Activated CD4-positive, CD25-positive, alpha-beta regulatory T cell (primary cell): ENCODE data around the gene ADORA2B.
"Not testable (repeated sequence)": the region's sequence is repeated elsewhere in the genome, so short reads cannot be mapped to it uniquely, and the experiment has no call there.

Experiments used
- DNase-seq, 4 experiments: peaks; one replicate each; lab custom pipeline; 2025; lab: John Stamatoyannopoulos, UW

ADORA2B gene

DNA sequence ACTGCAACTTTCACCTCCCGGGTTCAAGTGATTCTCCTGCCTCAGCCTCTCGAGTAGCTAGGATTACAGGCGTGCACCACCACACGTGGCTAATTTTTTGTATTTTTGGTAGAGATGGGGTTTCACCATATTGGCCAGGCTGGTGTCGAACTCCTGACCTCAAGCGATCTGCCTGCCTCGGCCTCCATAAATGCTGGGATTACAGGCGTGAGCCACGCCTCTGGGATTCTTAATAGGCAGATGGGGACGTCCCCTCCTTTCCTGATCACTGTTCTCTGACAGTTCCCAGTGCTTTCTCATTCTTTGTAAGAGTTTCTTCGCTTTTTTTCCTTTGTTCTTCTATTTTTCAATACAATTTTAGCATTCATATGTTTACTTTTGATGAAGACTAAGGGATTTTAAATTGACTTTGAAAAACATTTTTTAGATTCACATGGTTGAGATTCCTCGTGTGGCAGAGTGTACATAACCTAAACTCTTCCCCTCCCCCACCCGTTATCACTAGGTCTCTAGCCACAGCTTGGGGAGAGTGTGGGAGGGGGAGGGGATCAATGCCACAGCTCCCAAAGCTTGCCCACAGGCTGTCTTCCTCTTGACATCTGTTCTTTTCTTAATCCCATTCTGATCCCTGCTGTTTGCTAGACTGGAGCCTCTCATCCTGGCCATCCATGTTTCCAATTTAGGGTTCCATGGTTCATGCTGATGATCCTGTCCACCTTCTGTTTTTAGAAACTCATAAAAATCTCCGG lies 11.0 kb downstream of the ADORA2B start:
- no peak for DNase-seq

DNA sequence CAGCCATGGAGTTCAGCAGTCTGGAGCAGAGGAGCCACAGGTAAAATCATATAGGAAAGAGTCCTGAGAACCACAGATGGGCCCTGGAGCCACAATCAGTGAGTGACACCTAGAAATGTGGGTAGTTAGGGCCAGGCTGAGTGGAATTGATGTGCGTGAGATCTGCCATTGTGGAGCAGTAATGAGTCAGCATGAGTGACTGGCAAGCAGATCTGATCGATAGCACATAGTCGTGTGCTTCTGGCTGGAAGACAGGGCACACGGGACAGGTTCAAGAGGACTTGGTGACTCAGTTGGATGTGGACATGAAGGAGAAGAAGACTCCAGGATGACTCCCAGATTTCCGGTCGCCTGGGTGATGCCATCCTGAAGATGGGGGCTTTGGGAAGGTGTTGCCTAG lies 12.3 kb downstream of the ADORA2B start:
- no peak for DNase-seq

DNA sequence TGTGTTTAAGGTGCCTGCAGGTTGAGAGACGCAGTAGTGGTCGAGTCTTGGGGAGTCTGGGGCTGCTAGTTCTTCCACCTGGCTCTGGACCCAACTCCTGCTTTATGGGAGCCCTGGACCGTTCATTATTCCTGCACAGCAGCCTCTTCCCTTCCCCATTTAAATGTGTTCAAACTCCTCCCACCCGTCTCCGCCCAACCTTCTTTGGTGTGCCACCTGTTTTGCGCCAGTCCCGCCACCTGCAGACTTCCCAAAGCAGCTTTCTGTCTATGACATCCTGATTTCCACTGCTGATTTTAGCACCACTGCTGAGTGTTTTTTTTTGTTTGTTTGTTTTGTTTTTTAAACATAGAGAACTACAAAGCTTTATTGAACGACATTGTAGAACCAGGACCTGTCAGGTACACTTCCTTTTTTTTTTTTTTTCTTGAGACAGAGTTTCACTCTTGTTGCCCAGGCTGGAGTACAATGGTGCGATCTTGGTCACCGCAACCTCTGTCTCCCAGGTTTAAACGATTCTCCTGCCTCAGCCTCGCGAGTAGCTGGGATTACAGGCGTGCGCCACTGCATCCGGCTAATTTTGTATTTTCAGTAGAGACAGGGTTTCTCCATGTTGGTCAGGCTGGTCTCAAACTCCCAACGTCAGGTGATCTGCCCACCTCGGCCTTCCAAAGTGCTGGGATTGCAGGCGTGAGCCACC lies 12.8 kb downstream of the ADORA2B start:
- DNase-seq, result no peak

DNA sequence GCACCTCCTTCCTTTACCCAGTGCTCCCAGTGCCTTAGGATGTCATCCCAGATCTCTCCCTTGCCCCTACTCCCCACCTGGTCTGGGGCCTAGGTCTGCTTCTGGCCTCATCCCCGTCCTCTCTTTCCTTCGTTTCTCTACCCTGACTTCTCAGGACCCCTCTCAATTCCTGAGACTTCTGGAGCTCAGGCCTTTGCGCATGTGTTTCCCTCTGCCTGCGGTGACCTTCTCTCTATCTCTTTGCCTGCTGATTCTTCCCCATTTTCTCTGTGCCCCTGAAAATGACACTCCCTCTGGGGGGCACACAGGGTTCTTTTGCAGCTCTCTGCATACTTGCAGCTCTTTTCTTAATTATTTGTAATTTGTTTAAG lies 13.5 kb downstream of the ADORA2B start:
- DNase-seq, result no peak

DNA sequence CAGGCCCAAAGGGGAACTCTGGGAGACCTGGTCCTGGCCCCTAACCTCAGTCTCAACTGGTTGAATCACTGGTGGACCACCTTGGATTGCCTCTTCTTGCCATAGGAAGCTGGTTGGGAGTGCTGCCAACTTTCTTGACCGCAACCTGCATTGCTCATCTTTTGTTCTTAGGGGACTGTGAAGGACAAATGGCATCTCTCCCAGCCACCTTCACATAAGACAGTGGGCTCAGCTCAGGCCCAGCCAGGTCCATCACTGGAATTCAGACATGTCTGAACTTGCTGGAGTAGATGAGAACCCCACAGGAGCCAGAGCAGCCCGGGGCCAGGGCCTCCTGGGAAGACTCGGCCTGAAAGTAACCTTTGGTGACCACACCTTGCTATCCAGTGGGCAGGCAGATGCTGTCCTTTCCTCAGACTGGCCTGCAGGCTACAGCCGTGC lies 18.8 kb downstream of the ADORA2B start:
- no peak for DNase-seq

DNA sequence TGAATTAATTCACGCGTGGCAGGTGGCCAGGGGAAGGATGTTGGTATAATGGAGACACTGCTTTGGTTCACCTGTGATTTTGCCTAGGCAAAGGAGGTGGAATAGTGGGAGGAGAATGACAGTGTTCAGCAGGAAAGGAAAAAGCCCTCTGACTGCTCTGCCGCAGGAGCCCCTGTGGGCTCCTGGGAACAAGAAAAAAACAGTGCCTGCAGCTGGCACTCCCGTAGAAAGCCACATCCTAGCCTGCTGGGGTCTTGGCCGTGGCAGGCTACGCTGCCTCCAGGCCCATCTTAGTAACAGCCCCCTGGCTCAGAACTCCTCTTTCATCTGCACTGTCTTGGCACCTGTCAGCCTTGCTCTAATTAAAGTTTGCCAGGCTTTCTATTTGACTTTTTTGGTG lies 20.6 kb downstream of the ADORA2B start:
- DNase-seq, result no peak

DNA sequence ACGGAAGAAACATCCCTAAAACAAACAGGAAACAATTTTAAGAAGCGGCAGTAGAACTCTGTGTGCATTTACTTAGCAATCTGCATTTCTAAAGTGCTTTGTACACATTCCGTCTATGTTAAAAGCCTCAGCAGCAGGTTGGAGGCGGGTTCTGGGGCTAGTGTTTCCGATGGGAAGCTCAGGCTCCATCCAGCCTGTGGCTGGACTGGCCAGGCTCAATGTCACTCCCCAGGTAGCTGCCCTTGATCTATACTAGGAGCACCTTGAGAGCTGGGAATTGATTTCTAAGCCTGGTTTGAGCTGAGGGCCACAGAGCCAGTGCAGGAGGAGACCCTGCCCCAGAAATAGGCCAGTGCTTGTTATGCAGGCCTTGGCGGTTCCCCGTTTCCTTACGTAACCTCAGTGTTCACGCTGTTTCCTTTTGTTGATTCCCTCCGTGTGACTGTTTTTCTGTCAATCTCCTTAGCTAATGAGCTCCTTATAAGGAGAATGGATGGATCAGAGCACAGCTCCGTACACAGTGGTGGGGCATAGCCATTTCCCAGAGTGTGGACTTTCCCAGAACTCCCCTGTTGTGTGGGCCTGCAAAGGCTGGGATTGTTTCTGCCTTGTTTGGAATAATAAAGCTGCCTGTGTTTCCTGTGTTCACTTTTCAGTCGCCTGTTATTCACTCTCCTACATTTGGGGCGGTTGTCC lies 21.4 kb downstream of the ADORA2B start:
- DNase-seq, result no peak

GRCh38 chr17:15966879-15967248 lies 21.9 kb downstream of the ADORA2B start:
- no peak for DNase-seq

- no peak for DNase-seq
Measured at GRCh38 chr17:15967706-15968399, 22.9 kb downstream of the ADORA2B start.

GRCh38 chr17:15969463-15969862 lies 24.5 kb downstream of the ADORA2B start:
- no peak for DNase-seq

GRCh38 chr17:15970500-15970899 lies 25.6 kb downstream of the ADORA2B start:
- no peak for DNase-seq

DNA sequence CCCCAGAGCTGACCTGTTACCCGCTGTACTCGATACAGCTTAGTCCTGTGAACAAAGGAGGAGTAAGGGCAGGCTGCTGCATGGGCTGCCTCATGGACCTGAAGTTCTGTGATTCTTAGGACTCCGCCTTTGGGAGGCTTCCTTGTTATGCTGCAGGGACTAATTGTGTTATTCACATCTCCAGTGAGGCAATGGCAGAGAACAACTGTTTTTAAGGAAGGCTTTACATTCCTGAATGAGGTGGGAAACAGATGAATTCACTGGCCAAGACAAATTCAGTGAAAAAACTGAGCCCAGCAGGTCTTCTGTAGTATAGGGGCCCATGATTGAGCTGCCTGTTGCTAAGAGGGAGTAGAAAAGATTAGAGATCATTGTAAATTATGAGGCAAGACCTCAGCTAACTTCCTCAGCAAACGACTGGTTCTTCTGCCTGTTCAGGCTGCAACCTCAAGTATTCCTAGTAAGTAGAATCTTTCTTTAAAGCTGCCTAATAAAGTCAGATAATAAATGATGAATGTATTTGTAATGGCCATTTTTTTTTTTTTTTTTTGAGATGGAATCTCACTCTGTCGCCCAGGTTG lies 26.3 kb downstream of the ADORA2B start:
- DNase-seq, result no peak

- no peak for DNase-seq
Measured at GRCh38 chr17:15971882-15972281, 27.0 kb downstream of the ADORA2B start.

DNA sequence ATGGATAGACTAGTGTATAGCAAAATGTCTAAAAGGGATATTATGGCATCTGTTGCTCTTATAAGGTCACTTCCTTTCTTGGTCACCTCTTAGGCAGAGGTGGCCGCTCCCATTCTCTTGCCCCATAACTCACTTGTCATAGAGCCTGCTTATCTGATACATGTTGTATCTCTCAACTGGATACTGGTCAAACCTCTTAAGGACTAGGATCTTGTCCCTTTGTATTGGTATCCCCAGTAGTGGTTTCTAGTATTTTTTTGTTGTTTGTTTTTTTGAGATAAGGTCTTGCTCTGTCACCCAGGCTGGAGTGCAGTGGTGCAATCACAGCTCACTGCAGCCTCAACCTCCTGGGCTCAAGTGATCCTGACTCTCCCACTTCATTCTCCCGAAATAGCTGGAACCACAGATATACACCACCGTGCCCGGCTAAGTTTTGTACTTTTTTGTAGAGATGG lies 27.6 kb downstream of the ADORA2B start:
- no peak for DNase-seq

- DNase-seq, result no peak
Measured at GRCh38 chr17:15973016-15973415, 28.1 kb downstream of the ADORA2B start.

- no peak for DNase-seq
Measured at GRCh38 chr17:15973834-15974233, 28.9 kb downstream of the ADORA2B start.

DNA sequence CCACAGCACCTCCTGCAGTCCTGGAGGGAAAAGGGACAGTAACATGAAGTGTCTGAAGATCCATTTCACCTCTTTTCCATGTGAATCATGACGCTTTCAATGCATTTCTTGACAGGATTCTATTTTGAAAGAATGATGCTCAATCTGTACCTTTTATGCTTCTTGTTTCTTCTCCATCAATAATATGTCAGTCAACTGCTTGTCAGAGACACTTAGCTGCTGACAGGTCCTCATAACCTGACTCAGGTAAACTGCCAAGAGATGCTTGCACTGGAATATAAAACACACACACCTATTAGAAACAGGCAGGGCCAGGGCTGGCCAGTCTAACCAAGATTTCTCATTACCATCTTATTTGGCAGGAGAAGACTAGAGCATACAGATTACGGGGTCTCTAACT lies 33.0 kb downstream of the ADORA2B start:
- DNase-seq, result no peak

- DNase-seq, result no peak
Measured at GRCh38 chr17:15978606-15979005, 33.7 kb downstream of the ADORA2B start.

DNA sequence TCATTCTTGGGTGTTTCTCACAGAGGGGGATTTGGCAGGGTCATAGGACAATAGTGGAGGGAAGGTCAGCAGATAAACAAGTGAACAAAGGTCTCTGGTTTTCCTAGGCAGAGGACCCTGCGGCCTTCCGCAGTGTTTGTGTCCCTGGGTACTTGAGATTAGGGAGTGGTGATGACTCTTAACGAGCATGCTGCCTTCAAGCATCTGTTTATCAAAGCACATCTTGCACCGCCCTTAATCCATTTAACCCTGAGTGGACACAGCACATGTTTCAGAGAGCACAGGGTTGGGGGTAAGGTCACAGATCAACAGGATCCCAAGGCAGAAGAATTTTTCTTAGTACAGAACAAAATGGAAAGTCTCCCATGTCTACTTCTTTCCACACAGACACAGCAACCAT lies 34.1 kb downstream of the ADORA2B start:
- DNase-seq, result not testable (repeated sequence)

GRCh38 chr17:15981208-15981607 lies 36.3 kb downstream of the ADORA2B start:
- DNase-seq, result no peak

- no peak for DNase-seq
Measured at GRCh38 chr17:15981646-15982580, 37.0 kb downstream of the ADORA2B start.
